Liver (tissue), 9 donors: Measurements from ENCODE around the gene ZBTB26. TPM values are rescaled to one million over a fixed set of nuclear protein-coding genes. Genes with fewer than 3 reads are reported as not detected.

ENCODE experiments used
- DNase-seq: peaks from one replicate; pipeline ENCODE4 v3.0.0-alpha.2; 2017; ENCODE audit warnings: low spot score
- H3K27ac ChIP-seq, 2 donors: one replicate each; pipeline ENCODE4 v1.7.0; 2013; ENCODE audit warnings: inconsistent platforms in 2 of 2, low read length in 2 of 2, control low read depth in 1 of 2, low read depth in 1 of 2, mild to moderate bottlenecking in 1 of 2
- H3K27me3 ChIP-seq, 4 donors: one replicate each; pipeline versions ENCODE4 v1.6.1 to v1.7.0; 2013; ENCODE audit warnings: low read length in 3 of 4, inconsistent platforms in 1 of 4, mild to moderate bottlenecking in 1 of 4, moderate library complexity in 1 of 4; ENCODE audit not compliant: control insufficient read depth in 4 of 4, insufficient read depth in 4 of 4
- H3K36me3 ChIP-seq, 4 donors: one replicate each; pipeline versions ENCODE4 v1.6.1 to v1.7.0; 2013; ENCODE audit warnings: low read length in 3 of 4, mild to moderate bottlenecking in 3 of 4, low read depth in 1 of 4, moderate library complexity in 1 of 4; ENCODE audit not compliant: control insufficient read depth in 4 of 4, insufficient read depth in 3 of 4
- H3K4me1 ChIP-seq, 4 donors: one replicate each; pipeline versions ENCODE4 v1.6.1 to v1.7.0; 2013; ENCODE audit warnings: low read length in 3 of 4, mild to moderate bottlenecking in 3 of 4, moderate library complexity in 1 of 4; ENCODE audit not compliant: control insufficient read depth in 4 of 4, insufficient read depth in 4 of 4
- H3K4me3 ChIP-seq, 3 donors: one replicate each; pipeline versions ENCODE4 v1.6.1 to v1.7.0; 2013; ENCODE audit warnings: low read length in 3 of 3, control low read depth in 1 of 3, low read depth in 1 of 3, mild to moderate bottlenecking in 1 of 3
- H3K9ac ChIP-seq, 2 donors: one replicate each; pipeline ENCODE4 v1.7.0; 2013; ENCODE audit warnings: low read length in 2 of 2, mild to moderate bottlenecking in 2 of 2, moderate library complexity in 2 of 2, control low read depth in 1 of 2, low read depth in 1 of 2
- H3K9me3 ChIP-seq, 4 donors: one replicate each; pipeline versions ENCODE4 v1.6.1 to v1.7.0; 2013; ENCODE audit warnings: low read length in 3 of 4; ENCODE audit not compliant: control insufficient read depth in 4 of 4
- EGR1 ChIP-seq, 2 donors: IDR thresholded peaks; 2 replicates each; pipeline ENCODE4 v1.6.1; 2016 to 2018; ENCODE audit warnings: antibody characterized with exemption in 2 of 2, low read depth in 2 of 2
- FOXA2 ChIP-seq: IDR thresholded peaks from 2 replicates; pipeline ENCODE4 v1.6.1; 2016; ENCODE audit warnings: antibody characterized with exemption
- GABPA ChIP-seq, 2 donors: IDR thresholded peaks in 1 of 2; conservative IDR thresholded peaks in 1 of 2; 2 replicates each; pipeline ENCODE4 v1.6.1; 2016; ENCODE audit warnings: antibody characterized with exemption in 2 of 2, mild to moderate bottlenecking in 1 of 2, moderate library complexity in 1 of 2
- HNF4A ChIP-seq, 2 donors: conservative IDR thresholded peaks; 2 replicates each; pipeline ENCODE4 v1.6.1; 2016; ENCODE audit warnings: antibody characterized with exemption in 2 of 2, mild to moderate bottlenecking in 2 of 2
- HNF4G ChIP-seq: IDR thresholded peaks from 2 replicates; pipeline ENCODE4 v1.6.1; 2016; ENCODE audit warnings: antibody characterized with exemption
- RAD21 ChIP-seq, 2 donors: IDR thresholded peaks; 2 replicates each; pipeline ENCODE4 v1.6.1; 2016; ENCODE audit warnings: antibody characterized with exemption in 2 of 2, mild to moderate bottlenecking in 2 of 2
- SP1 ChIP-seq: IDR thresholded peaks from 2 replicates; pipeline ENCODE4 v1.6.1; 2018; ENCODE audit warnings: antibody characterized with exemption, mild to moderate bottlenecking
- WGBS: extraction: QIAGEN DNeasy Blood & Tissue Kit; methylation state at CpG from one replicate; pipeline ENCODE4 v1.1.7; 2013; 5-methylcytosine and 5-hydroxymethylcytosine counted together
- polyA plus RNA-seq, 2 donors: library from polyadenylated mRNA; stranded (reverse) in 1 of 2; unstranded in 1 of 2; fragments of 200-250 nt in 1 of 2; fragments of >200 nt in 1 of 2; fragmentation: Nextera tagmentation in 1 of 2; extraction: Ambion mirVana in 1 of 2; gene quantifications; one replicate each; pipeline versions ENCODE4 v1.2.1 to v1.2.3, GENCODE V29; 2013 to 2015
- total RNA-seq, 2 donors: library from RNA; depleted of rRNA; stranded (reverse); fragments of >200 nt; gene quantifications; one replicate each; pipeline ENCODE4 v1.2.3, GENCODE V29; 2014
- TF ChIP-seq, protein P1 (sequence below): IDR thresholded peaks from 2 replicates; pipeline ENCODE4 v1.6.1; 2016; ENCODE audit warnings: antibody characterized with exemption
- donor health status: healthy.
- donor health status: healthy.
- donor health status: healthy.
- donor health status: healthy.
- donor health status: healthy.

Gene ZBTB26
- total and polyA plus RNA-seq, 4 donors: 0.63 to 3.3 (median 1.3) TPM

DNA sequence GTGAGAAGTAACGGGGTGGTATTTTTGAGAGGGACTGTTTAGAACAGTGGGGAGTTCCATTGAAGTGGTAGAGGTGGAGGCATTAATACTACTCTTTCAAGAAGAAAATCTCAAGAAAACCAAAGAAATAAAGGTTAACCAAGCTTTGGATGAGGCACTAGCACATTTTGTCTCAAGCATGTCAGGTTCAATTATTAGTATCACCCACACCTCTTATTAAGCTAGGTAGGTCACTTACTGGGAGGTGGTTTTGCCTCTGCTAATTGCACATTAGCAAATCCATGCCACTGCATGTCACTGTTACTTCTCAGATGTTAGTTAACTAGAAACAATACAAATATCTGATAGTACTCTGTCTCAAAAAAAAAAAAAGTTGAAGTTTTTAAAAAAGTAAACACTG lies 19.7 kb upstream of the ZBTB26 start:
- peaks cover 0 to 11% (median 2%) of the 10 kb centered on the region in 4 donors for H3K4me1 ChIP-seq
- H3K36me3 ChIP-seq: peaks cover 0 to 5% (median 0%) of the 10 kb centered on the region in 4 donors
- WGBS: 97% methylated on average over 1 of the region's 1 CpG

DNA sequence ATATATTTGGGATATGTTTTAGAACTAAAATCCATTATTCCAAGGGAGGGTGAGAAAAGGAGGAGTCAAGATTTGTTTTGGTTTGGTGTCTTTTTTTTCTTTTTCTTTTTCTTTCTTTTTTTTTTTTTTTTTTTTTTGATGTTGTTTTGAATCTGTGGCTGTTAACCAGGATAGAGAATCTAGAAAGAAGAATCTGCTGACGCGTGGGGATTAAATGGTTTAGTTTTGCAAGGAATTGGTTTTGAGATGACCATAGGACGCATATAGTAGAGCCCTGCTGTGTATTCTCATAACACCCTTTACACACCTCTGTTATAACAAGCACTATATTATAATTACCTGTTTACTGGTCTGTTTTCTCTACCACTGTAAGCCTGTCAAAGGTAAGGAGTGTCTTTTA lies 19.0 kb upstream of the ZBTB26 start:
- DNase-seq: no peak
- no peak for TF ChIP-seq SP1
- TF ChIP-seq HNF4A (conservative IDR thresholded peaks at IDR 0.05): no peak
- no peak for TF ChIP-seq RAD21 (IDR thresholded peaks at IDR 0.05)
- TF ChIP-seq, protein P1, sequence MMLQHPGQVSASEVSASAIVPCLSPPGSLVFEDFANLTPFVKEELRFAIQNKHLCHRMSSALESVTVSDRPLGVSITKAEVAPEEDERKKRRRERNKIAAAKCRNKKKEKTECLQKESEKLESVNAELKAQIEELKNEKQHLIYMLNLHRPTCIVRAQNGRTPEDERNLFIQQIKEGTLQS: no peak
- no peak for TF ChIP-seq FOXA2
- TF ChIP-seq HNF4G: no peak
- Histone ChIP-seq H3K27me3 (no peaks in the 10 kb centered on the region), H3K9me3 (no peaks in the 10 kb centered on the region), H3K36me3 (peaks cover 0 to 5% (median 0%) of the 10 kb centered on the region in 4 donors), H3K9ac (no peak overlapping the region), H3K27ac (no peak overlapping the region), H3K4me3 (no peak overlapping the region), H3K4me1 (peaks cover 0 to 12% (median 2%) of the 10 kb centered on the region in 4 donors)
- 89% methylated on average over 3 of the region's 3 CpGs for WGBS

More for the DNA sequence above, 19.7 kb upstream of the ZBTB26 start:
- no peak overlapping the region for H3K27ac ChIP-seq
- no peak for DNase-seq
- no peaks in the 10 kb centered on the region for H3K27me3 ChIP-seq
- H3K4me3 ChIP-seq: no peak overlapping the region
- no peak for TF ChIP-seq EGR1 (IDR thresholded peaks at IDR 0.05; ENCODE audit: low read depth in 2 of 2)
- H3K9me3 ChIP-seq: no peaks in the 10 kb centered on the region
- H3K9ac ChIP-seq: no peak overlapping the region

DNA sequence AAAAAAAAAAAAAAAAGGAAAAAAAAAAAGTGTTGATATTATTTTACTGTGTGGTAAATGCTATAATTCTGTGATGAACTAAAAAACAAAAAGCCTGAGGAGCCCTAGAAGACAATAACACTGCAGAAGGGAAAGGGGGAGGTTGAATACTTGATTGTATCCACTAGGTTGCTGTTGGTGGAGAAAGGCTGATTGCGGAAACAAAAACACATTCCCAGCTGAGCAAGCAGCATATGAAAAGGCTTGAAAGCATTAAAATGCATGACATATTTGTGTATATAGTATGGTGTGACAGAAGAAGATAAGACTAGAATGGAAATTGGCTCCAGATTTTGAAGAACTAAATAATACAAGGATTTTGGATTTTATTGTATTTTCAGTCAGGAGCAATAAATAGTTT lies 18.4 kb upstream of the ZBTB26 start:
- TF ChIP-seq, protein P1: no peak
- TF ChIP-seq RAD21 (IDR thresholded peaks at IDR 0.05): no peak
- TF ChIP-seq SP1: no peak

DNA sequence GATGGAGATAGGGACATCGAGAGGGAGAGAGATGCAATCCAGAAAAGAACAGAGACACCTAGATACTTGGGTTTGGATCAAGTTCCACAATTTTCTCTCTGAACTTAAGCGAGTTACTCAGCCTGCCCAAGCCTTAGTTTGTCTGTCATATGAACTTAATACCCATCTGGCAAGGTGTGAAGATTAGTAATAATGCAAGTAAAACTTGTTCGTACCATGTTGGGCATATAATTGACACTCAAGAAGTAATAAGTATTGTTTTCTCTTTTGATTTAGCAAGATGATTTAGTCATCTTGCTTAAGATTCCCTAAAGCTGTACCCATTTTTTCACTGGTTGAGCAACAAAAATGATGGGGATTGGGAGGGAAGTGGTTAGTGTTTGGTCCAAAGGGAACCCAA lies 17.0 kb upstream of the ZBTB26 start:
- H3K36me3 ChIP-seq: peaks cover 0 to 7% (median 0%) of the 10 kb centered on the region in 4 donors
- H3K9me3 ChIP-seq: no peaks in the 10 kb centered on the region
- WGBS: 90% methylated on average over 3 of the region's 3 CpGs
- H3K4me1 ChIP-seq: peaks cover 0 to 16% (median 1%) of the 10 kb centered on the region in 4 donors
- DNase-seq: no peak
- no peak overlapping the region for H3K9ac ChIP-seq
- H3K4me3 ChIP-seq: no peak overlapping the region
- H3K27ac ChIP-seq: no peak overlapping the region
- no peaks in the 10 kb centered on the region for H3K27me3 ChIP-seq
- TF ChIP-seq GABPA (IDR thresholded peaks at IDR 0.05 in 1 of 2, conservative IDR thresholded peaks at IDR 0.05 in 1 of 2): no peak

More for the DNA sequence above, 18.4 kb upstream of the ZBTB26 start:
- no peak overlapping the region for H3K4me3 ChIP-seq
- H3K27ac ChIP-seq: no peak overlapping the region
- DNase-seq: no peak
- no peaks in the 10 kb centered on the region for H3K9me3 ChIP-seq
- H3K36me3 ChIP-seq: peaks cover 0 to 5% (median 0%) of the 10 kb centered on the region in 4 donors
- H3K9ac ChIP-seq: no peak overlapping the region
- 96% methylated on average over 1 of the region's 1 CpG for WGBS
- peaks cover 0 to 15% (median 2%) of the 10 kb centered on the region in 4 donors for H3K4me1 ChIP-seq
- H3K27me3 ChIP-seq: no peaks in the 10 kb centered on the region
